Neural progenitor cell (in vitro differentiated cells): ENCODE measurements around the gene PGA4. TPM values are rescaled to one million over a fixed set of nuclear protein-coding genes. Genes with fewer than 3 reads are reported as not detected.
A peak's percentile ranks its signal among the peaks of the same experiment; 100 is the strongest.
"Not testable (repeated sequence)": the region's sequence is repeated elsewhere in the genome, so short reads cannot be mapped to it uniquely, and the experiment has no call there.

Experiments
- DNase-seq: peaks from one replicate; pipeline ENCODE4 v3.0.0-alpha.2; 2016; ENCODE audit warnings: low spot score
- H2AFZ ChIP-seq: fragments of 200-600 bp; sonication (generic); replicated peaks from 2 replicates; pipeline ENCODE4 v1.6.1; 2016; ENCODE audit warnings: antibody characterized with exemption
- H3F3A ChIP-seq: fragments of 200-600 bp; sonication (generic); 2 replicates; pipeline ENCODE4 v1.6.1; 2016; ENCODE audit warnings: antibody characterized with exemption, low read depth
- H3K27ac ChIP-seq: fragments of 200-600 bp; sonication (generic); 2 replicates; pipeline ENCODE4 v1.5.1; 2016; ENCODE audit warnings: mild to moderate bottlenecking
- H3K27me3 ChIP-seq: fragments of 200-600 bp; sonication (generic); 2 replicates; pipeline ENCODE4 v1.6.1; 2016; ENCODE audit warnings: mild to moderate bottlenecking, moderate library complexity
- H3K36me3 ChIP-seq: fragments of 200-600 bp; sonication (generic); 2 replicates; pipeline ENCODE4 v1.5.1; 2016
- H3K4me1 ChIP-seq: fragments of 200-600 bp; sonication (generic); 2 replicates; pipeline ENCODE4 v1.6.1; 2016; ENCODE audit warnings: mixed run types
- H3K4me2 ChIP-seq: fragments of 200-600 bp; sonication (generic); 2 replicates; pipeline ENCODE4 v1.6.1; 2016
- H3K4me3 ChIP-seq: fragments of 200-600 bp; sonication (generic); 2 replicates; pipeline ENCODE4 v1.5.1; 2016
- H3K79me2 ChIP-seq: fragments of 200-600 bp; sonication (generic); 2 replicates; pipeline ENCODE4 v1.6.1; 2016; ENCODE audit warnings: low read depth
- H3K9ac ChIP-seq: fragments of 200-600 bp; sonication (generic); 2 replicates; pipeline ENCODE4 v1.6.1; 2016
- H3K9me3 ChIP-seq: fragments of 200-600 bp; sonication (generic); 2 replicates; pipeline ENCODE4 v1.5.1; 2016; ENCODE audit warnings: low read depth
- H4K20me1 ChIP-seq: fragments of 200-600 bp; sonication (generic); 2 replicates; pipeline ENCODE4 v1.6.1; 2016; ENCODE audit warnings: low read depth
- H3K27ac Mint-ChIP-seq: 3 replicates; pipeline ENCODE4 v1.8.0; 2021; ENCODE audit warnings: mixed read lengths
- H3K27me3 Mint-ChIP-seq: 2 replicates; pipeline ENCODE4 v1.8.0; 2022; ENCODE audit warnings: low read depth, mild to moderate bottlenecking, inconsistent platforms, moderate library complexity, mixed read lengths; ENCODE audit not compliant: insufficient read depth
- H3K36me3 Mint-ChIP-seq: 3 replicates; pipeline ENCODE4 v1.8.0; 2021; ENCODE audit warnings: mixed read lengths
- H3K4me1 Mint-ChIP-seq: 3 replicates; pipeline ENCODE4 v1.8.0; 2021; ENCODE audit warnings: mixed read lengths
- H3K4me3 Mint-ChIP-seq: 3 replicates; pipeline ENCODE4 v1.8.0; 2021; ENCODE audit warnings: mild to moderate bottlenecking, moderate library complexity, mixed read lengths
- H3K9me3 Mint-ChIP-seq: 3 replicates; pipeline ENCODE4 v1.8.0; 2020; ENCODE audit warnings: mixed read lengths
- total RNA-seq: library from RNA; depleted of rRNA; stranded (reverse); fragments of >200 nt; gene quantifications from 2 replicates; pipeline ENCODE4 v1.2.3, GENCODE V29; 2015; ENCODE audit warnings: low replicate concordance

PGA4 gene
- total RNA-seq, 1 donor from 2014 or later, result 0.41 TPM

- H3K27ac Mint-ChIP-seq, H3K4me1 ChIP-seq, H3K9ac ChIP-seq, H3K4me1 Mint-ChIP-seq, H3F3A ChIP-seq, H3K27me3 ChIP-seq, H3K27me3 Mint-ChIP-seq, H3K9me3 Mint-ChIP-seq, H4K20me1 ChIP-seq, H3K4me3 Mint-ChIP-seq, H3K4me3 ChIP-seq, H3K4me2 ChIP-seq, H3K27ac ChIP-seq, H3K36me3 Mint-ChIP-seq, H2AFZ ChIP-seq, DNase-seq, H3K9me3 ChIP-seq, H3K36me3 ChIP-seq, H3K79me2 ChIP-seq: not testable (repeated sequence)
Observed at GRCh38 chr11:61241526-61241925, 19.4 kb downstream of the PGA4 start.

GRCh38 chr11:61245284-61245964 is 23.3 kb downstream of the PGA4 start:
- H3K4me1 ChIP-seq, H3K27me3 Mint-ChIP-seq, H3K27ac ChIP-seq, H3K4me1 Mint-ChIP-seq, H4K20me1 ChIP-seq, H2AFZ ChIP-seq, H3K4me3 Mint-ChIP-seq, H3K4me2 ChIP-seq, DNase-seq, H3K36me3 Mint-ChIP-seq, H3K27me3 ChIP-seq, H3K9me3 ChIP-seq, H3K27ac Mint-ChIP-seq, H3K79me2 ChIP-seq, H3F3A ChIP-seq, H3K4me3 ChIP-seq, H3K36me3 ChIP-seq, H3K9ac ChIP-seq, H3K9me3 Mint-ChIP-seq: not testable (repeated sequence)

- not testable (repeated sequence) for H3F3A ChIP-seq, H3K36me3 Mint-ChIP-seq, H3K27me3 Mint-ChIP-seq, H3K9me3 ChIP-seq, H3K79me2 ChIP-seq, H3K27ac ChIP-seq, H3K36me3 ChIP-seq, H3K4me3 Mint-ChIP-seq, H3K4me2 ChIP-seq, H2AFZ ChIP-seq, H3K9me3 Mint-ChIP-seq, H3K27ac Mint-ChIP-seq, H3K27me3 ChIP-seq, H3K4me3 ChIP-seq, H3K9ac ChIP-seq, H3K4me1 ChIP-seq, H4K20me1 ChIP-seq, DNase-seq
- H3K4me1 Mint-ChIP-seq, result peaks cover 17% of the 10 kb centered on the region
Observed at GRCh38 chr11:61248071-61248470, 25.9 kb downstream of the PGA4 start.

DNA sequence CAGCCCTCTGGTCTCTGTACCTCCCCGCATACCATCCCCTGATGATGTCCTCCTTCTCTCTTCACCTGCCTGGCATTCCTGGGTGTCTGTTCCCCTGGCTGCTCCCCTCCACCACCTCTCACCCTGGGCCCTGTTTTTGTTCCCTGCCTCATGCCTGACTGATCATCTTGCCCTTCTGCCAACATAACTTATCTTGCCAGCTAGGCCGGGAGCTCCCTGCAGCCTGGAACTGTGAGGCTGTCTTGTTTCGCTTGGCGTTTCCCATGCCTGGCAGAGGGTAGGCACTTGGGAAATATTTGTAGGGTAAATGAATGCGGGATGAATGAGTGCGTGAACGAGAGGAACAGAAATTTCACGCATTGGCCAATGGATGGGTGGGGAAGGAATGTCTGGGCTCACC is 27.1 kb downstream of the PGA4 start:
- not testable (repeated sequence) for H4K20me1 ChIP-seq, H3K9me3 ChIP-seq, H3K27me3 Mint-ChIP-seq, H3K4me2 ChIP-seq, H2AFZ ChIP-seq, H3K9me3 Mint-ChIP-seq, H3K4me1 ChIP-seq, H3K4me3 ChIP-seq, H3K9ac ChIP-seq, H3K27ac ChIP-seq, H3K36me3 ChIP-seq, H3K4me3 Mint-ChIP-seq, H3K36me3 Mint-ChIP-seq, H3K27me3 ChIP-seq, H3K79me2 ChIP-seq, DNase-seq, H3F3A ChIP-seq
- Mint-ChIP-seq H3K27ac (peak overlapping the region; percentile 43), H3K4me1 (peaks cover 17% of the 10 kb centered on the region)

GRCh38 chr11:61250796-61251765 is 28.9 kb downstream of the PGA4 start:
- H3K27ac ChIP-seq, DNase-seq, H4K20me1 ChIP-seq, H3K4me3 Mint-ChIP-seq, H3K36me3 Mint-ChIP-seq, H3K36me3 ChIP-seq, H3K9ac ChIP-seq, H3F3A ChIP-seq, H3K4me1 ChIP-seq, H3K9me3 ChIP-seq, H3K27ac Mint-ChIP-seq, H3K27me3 ChIP-seq, H2AFZ ChIP-seq, H3K9me3 Mint-ChIP-seq, H3K4me3 ChIP-seq, H3K27me3 Mint-ChIP-seq, H3K4me2 ChIP-seq, H3K79me2 ChIP-seq: not testable (repeated sequence)
- H3K4me1 Mint-ChIP-seq, result peaks cover 17% of the 10 kb centered on the region

DNA sequence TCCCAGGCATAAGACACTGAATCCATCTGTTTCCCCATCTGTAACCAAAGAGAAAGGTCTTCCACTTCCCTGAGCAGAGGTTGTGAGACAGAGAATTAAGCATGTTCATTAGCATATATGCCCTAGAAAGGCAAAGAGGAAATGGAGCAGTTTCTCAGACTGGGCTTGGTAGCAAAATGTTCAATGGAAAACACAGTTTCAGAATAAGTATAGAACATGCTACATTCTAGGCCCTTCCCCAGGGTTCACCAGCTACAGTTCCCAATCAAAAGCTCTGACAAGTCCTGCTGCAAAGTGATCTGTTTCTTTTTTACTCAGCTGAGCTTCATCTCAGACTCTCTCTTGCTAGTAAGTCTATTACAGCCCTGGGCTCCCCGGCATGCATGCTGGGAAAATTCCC is 30.2 kb downstream of the PGA4 start:
- H4K20me1 ChIP-seq, H3K36me3 ChIP-seq, H3K27ac Mint-ChIP-seq, H3K4me1 ChIP-seq, H3K79me2 ChIP-seq, H3K27ac ChIP-seq, H3F3A ChIP-seq, H3K27me3 ChIP-seq, H3K9ac ChIP-seq, H3K4me3 Mint-ChIP-seq, H3K27me3 Mint-ChIP-seq, H3K4me2 ChIP-seq, H2AFZ ChIP-seq, H3K36me3 Mint-ChIP-seq, H3K9me3 Mint-ChIP-seq, H3K4me3 ChIP-seq, DNase-seq, H3K9me3 ChIP-seq: not testable (repeated sequence)
- peaks cover 14% of the 10 kb centered on the region for H3K4me1 Mint-ChIP-seq
